GM12865 (cell line): ENCODE results near the gene ENOSF1.

Experiments used
- DNase-seq: peaks from one replicate; pipeline ENCODE4 v3.0.0; 2010; ENCODE audit warnings: low read depth
- H3K4me3 ChIP-seq: 2 replicates; pipeline ENCODE4 v1.5.1; 2011; ENCODE audit warnings: mild to moderate bottlenecking, low read depth, low read length, control low read depth
- CTCF ChIP-seq: IDR thresholded peaks from 2 replicates; pipeline ENCODE4 v1.5.1; 2011; ENCODE audit warnings: low read length, control low read depth, low read depth, inconsistent platforms; ENCODE audit not compliant: insufficient read depth; ENCODE audit errors: missing control alignments

The ENOSF1 gene

GRCh38 chr18:627231-627630 is 85.2 kb downstream of the ENOSF1 start:
- no peak for TF ChIP-seq CTCF
- DNase-seq, result no peak
- H3K4me3 ChIP-seq, result no peak overlapping the region

GRCh38 chr18:623761-624620 is 88.4 kb downstream of the ENOSF1 start:
- TF ChIP-seq CTCF, result peak; percentile 68
- no peak overlapping the region for H3K4me3 ChIP-seq
- peak; percentile 83 for DNase-seq

- no peak for DNase-seq
- no peak for TF ChIP-seq CTCF
- no peak overlapping the region for H3K4me3 ChIP-seq
These were observed 90.1 kb downstream of the ENOSF1 start for GRCh38 chr18:622289-622688.

- TF ChIP-seq CTCF, result no peak
- no peak overlapping the region for H3K4me3 ChIP-seq
- DNase-seq, result no peak
These were observed 91.0 kb downstream of the ENOSF1 start for GRCh38 chr18:621291-622043.
